Measurements from ENCODE around the gene AGO3.

AGO3 gene

DNA sequence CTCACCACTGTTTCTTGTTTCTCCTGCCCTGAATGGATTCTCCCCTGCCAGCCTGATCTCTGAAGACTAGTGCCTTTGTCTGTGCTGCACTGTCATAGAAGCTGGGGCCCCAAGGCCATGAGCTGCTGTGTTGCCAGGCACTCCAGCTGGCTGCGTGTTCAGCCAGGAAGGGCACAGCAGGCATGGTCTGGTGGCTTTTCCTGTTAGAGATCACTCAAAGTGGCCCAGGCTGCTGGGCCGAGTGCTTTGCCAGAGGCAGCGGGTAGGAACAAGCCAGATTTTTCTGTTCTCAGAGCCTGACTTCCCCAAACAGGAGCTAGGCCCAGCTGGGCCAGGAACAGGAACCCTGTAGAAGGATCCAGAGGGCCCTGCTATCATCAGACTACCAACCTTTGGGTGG, 163.0 kb downstream of the AGO3 start:
- DNase-seq (ENCODE audit: low read depth) = no peak
- no peak overlapping the region for H3K4me3 ChIP-seq (ENCODE audit: low read depth, low read length)
- TF ChIP-seq CTCF (IDR thresholded peaks at IDR 0.05; ENCODE audit: low read depth, low read length) (no peak), POLR2A (IDR thresholded peaks at IDR 0.05; ENCODE audit: extremely low read depth, insufficient read length) (no peak), MYC (IDR thresholded peaks at IDR 0.05; ENCODE audit: low read depth, low read length) (no peak)
- TF ChIP-seq, protein P1, sequence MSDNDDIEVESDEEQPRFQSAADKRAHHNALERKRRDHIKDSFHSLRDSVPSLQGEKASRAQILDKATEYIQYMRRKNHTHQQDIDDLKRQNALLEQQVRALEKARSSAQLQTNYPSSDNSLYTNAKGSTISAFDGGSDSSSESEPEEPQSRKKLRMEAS (IDR thresholded peaks at IDR 0.05; ENCODE audit: low read depth, low read length) = no peak

DNA sequence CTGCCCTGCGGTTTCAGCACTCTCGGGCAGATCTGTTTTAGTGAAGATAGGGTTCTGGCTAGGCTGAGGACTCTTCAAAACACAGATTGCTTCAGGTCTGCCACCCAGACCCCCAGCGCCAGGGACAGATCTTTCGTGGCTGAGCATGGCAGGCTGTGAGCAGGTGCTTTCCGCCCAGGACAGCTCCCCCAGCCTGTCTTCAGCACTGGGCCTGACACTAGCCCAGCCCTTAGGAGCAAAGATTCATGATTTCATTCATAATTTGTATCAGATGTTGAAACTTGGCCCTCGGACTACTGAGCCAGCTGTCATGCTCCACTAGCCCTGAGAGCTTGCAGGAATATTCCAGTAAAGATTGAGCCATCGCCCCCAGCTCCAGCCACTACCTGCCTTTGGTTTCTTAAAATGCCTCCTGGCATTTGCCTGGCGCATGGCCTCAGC, 163.7 kb downstream of the AGO3 start:
- DNase-seq (ENCODE audit: low read depth) = no peak
- H3K4me3 ChIP-seq (ENCODE audit: low read depth, low read length) = no peak overlapping the region
- no peak for TF ChIP-seq POLR2A (IDR thresholded peaks at IDR 0.05; ENCODE audit: extremely low read depth, insufficient read length)

DNA sequence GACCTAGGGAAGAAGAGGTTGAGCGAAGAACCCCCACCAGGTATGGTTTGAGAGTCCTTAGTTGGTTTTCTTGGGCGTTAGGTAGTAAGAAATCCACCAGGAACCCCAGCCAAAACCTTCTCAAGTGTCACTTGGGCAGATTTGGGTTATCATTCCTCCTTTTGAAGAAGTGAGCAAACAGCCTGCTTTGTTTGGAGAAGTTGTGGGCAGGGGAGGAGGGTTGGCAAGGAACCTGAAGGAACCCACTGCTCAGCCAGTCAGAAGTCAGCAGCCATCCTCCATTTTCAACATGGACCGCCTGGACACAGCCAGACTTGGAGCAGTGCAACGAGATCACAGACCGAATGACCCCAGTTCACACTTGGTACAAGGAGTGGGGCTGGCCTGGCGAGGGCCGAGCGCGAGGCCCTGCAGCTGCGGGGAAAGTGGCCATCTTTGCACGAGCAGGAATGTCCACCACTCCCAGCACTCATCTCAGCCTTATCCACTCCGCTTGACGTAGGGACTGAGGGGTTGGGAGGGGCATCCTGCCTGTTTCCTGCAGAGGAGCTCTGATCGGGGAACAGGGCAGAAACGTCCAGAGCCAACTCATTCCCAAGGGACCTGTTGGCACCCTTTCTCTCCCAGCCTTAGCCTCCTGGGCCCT, 165.0 kb downstream of the AGO3 start:
- TF ChIP-seq, protein P1 (IDR thresholded peaks at IDR 0.05; ENCODE audit: low read depth, low read length) = no peak
- TF ChIP-seq CTCF (IDR thresholded peaks at IDR 0.05; ENCODE audit: low read depth, low read length) = no peak
- TF ChIP-seq POLR2A (IDR thresholded peaks at IDR 0.05; ENCODE audit: extremely low read depth, insufficient read length) = no peak
- TF ChIP-seq MYC (IDR thresholded peaks at IDR 0.05; ENCODE audit: low read depth, low read length) = no peak
- H3K4me3 ChIP-seq (ENCODE audit: low read depth, low read length) = no peak overlapping the region
- peak; percentile 51 for DNase-seq (ENCODE audit: low read depth)

DNA sequence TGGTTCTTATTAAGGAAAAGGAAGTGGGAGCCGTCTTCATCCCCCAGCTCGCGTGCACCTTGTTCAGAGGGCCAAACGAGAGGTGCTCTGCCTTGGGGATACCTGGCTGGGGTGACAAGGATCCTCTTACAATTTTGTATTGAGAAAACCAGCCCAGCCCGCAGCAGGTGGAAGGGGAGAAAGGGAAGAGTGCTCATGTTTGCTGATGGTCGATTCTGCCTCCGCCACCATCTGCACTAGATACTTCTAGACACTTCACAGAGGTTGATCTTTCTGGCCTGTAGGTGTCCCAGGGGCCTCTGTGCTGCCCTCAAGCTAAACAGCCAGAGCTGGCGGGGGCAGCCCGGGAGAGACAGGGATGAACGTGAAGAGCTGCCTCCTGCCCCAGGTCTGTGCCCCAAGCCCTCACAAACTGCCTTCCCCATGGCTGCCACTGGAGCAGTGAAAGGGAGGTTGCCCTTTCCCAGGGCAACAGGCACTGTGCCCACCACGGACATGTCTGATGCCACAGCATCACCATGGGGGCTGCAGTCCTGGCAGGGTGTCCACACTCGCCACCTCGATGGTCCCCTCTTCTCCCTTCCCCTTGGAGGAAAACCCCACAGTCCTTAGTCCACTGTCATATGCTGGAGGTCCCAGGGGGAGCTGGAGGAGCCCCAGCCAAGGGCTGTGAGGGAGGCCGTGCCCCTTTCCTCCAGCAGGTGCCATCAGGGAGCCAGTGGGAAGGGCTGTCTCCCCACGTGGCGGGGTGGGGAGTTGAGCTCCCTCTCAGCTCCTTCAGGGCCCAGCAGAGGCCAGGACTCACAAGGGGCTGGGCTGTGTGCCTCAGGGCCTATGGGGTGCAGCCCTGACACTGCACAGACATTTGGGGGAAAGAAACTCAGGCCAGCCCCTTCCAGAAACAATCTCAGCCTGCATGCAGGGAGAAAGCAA, 165.9 kb downstream of the AGO3 start:
- peak; percentile 60 for DNase-seq (ENCODE audit: low read depth)
- TF ChIP-seq CTCF (IDR thresholded peaks at IDR 0.05; ENCODE audit: low read depth, low read length) (peak; percentile 2), MYC (IDR thresholded peaks at IDR 0.05; ENCODE audit: low read depth, low read length) (no peak)
- no peak overlapping the region for H3K4me3 ChIP-seq (ENCODE audit: low read depth, low read length)

GRCh38 chr1:36097693-36098585, 167.0 kb downstream of the AGO3 start:
- no peak overlapping the region for H3K4me3 ChIP-seq (ENCODE audit: low read depth, low read length)
- TF ChIP-seq MYC (IDR thresholded peaks at IDR 0.05; ENCODE audit: low read depth, low read length) (no peak), POLR2A (IDR thresholded peaks at IDR 0.05; ENCODE audit: extremely low read depth, insufficient read length) (no peak), CTCF (IDR thresholded peaks at IDR 0.05; ENCODE audit: low read depth, low read length) (no peak)
- TF ChIP-seq, protein P1 (IDR thresholded peaks at IDR 0.05; ENCODE audit: low read depth, low read length) = no peak
- DNase-seq (ENCODE audit: low read depth) = no peak
